SU-DHL-6 (cell line): Measurements from ENCODE around the gene FAM53B.

Source experiments
- CTCF ChIP-seq: fragments of 200-600 bp; sonication (generic); IDR thresholded peaks from one replicate; pipeline ENCODE4 v1.5.1; 2017; ENCODE audit warnings: antibody characterized with exemption, mild to moderate bottlenecking, low read length, moderate library complexity; ENCODE audit not compliant: insufficient read depth, poor library complexity, severe bottlenecking
- EZH2phosphoT487 ChIP-seq: fragments of 200-600 bp; sonication (generic), shearing (Covaris generic); conservative IDR thresholded peaks from 2 replicates; pipeline ENCODE4 v1.6.1; 2018; ENCODE audit warnings: mild to moderate bottlenecking, antibody characterized with exemption, low read length, moderate library complexity, mixed read lengths

GRCh38 chr10:124748166-124748565 lies 4.0 kb upstream of the FAM53B start:
- TF ChIP-seq CTCF = no peak
- no peak for TF ChIP-seq EZH2phosphoT487
